ENCODE measurements around the gene CES2.

Gene CES2

GRCh38 chr16:66905633-66906539 lies 29.4 kb upstream of the CES2 start:
- no peak for TF ChIP-seq Cebpa-rat (IDR thresholded peaks at IDR 0.05)
- H3K27me3 ChIP-seq, result no peaks in the 10 kb centered on the region
- 0 out of 22 replicates have a peak overlapping the region, but pooled peaks of 1 of the 11 experiments have one; percentile 7 for H3K9ac ChIP-seq
- no peak overlapping the region for H3K27ac ChIP-seq
- H3K4me3 ChIP-seq, result no peak overlapping the region
- peaks cover 0 to 3% (median 0%) of the 10 kb centered on the region in 11 experiments; a peak in 3 of 22 replicates for H4K20me1 ChIP-seq
- H3K4me2 ChIP-seq, result peak overlapping the region in 6 of 11 experiments; percentile 4 to 81 (median 36); a peak in 10 of 22 replicates
- peaks cover 18 to 74% (median 50%) of the 10 kb centered on the region in 10 experiments for H3K4me1 ChIP-seq
- no peaks in the 10 kb centered on the region for H3K36me3 ChIP-seq
- no peaks in the 10 kb centered on the region for H3K9me3 ChIP-seq (replicated peaks in 1 of 11)

GRCh38 chr16:66906916-66907836 lies 28.1 kb upstream of the CES2 start:
- Histone ChIP-seq H3K4me1 (peaks cover 18 to 63% (median 40%) of the 10 kb centered on the region in 10 experiments), H3K9ac (no peak overlapping the region), H3K4me3 (no peak overlapping the region), H4K20me1 (peaks cover 0 to 13% (median 0%) of the 10 kb centered on the region in 11 experiments; a peak in 3 of 22 replicates), H3K27ac (no peak overlapping the region), H3K36me3 (no peaks in the 10 kb centered on the region), H3K9me3 (replicated peaks in 1 of 11) (no peaks in the 10 kb centered on the region), H3K27me3 (no peaks in the 10 kb centered on the region), H3K4me2 (peak overlapping the region in 1 of 11 experiments; percentile 30; a peak in 1 of 22 replicates)
- no peak for TF ChIP-seq Cebpa-rat (IDR thresholded peaks at IDR 0.05)

- H3K4me3 ChIP-seq, result no peak overlapping the region
- H3K36me3 ChIP-seq, result no peaks in the 10 kb centered on the region
- no peaks in the 10 kb centered on the region for H3K27me3 ChIP-seq
- no peak overlapping the region for H3K27ac ChIP-seq
- TF ChIP-seq Cebpa-rat (IDR thresholded peaks at IDR 0.05), result no peak
- peaks cover 14 to 54% (median 31%) of the 10 kb centered on the region in 10 experiments for H3K4me1 ChIP-seq
- no peak overlapping the region for H3K9ac ChIP-seq
- H3K9me3 ChIP-seq (replicated peaks in 1 of 11), result no peaks in the 10 kb centered on the region
- peaks cover 0 to 13% (median 0%) of the 10 kb centered on the region in 11 experiments; a peak in 3 of 22 replicates for H4K20me1 ChIP-seq
- peak overlapping the region in 6 of 11 experiments; percentile 2 to 30 (median 21); a peak in 6 of 22 replicates for H3K4me2 ChIP-seq
Measured at GRCh38 chr16:66908116-66908515, 27.2 kb upstream of the CES2 start.

- Histone ChIP-seq H3K4me1 (peaks cover 5 to 46% (median 22%) of the 10 kb centered on the region in 10 experiments), H3K9me3 (replicated peaks in 1 of 11) (no peaks in the 10 kb centered on the region), H4K20me1 (peaks cover 0 to 13% (median 0%) of the 10 kb centered on the region in 11 experiments; a peak in 3 of 22 replicates), H3K4me2 (peak overlapping the region in 3 of 11 experiments; percentile 2 to 27 (median 16); a peak in 3 of 22 replicates), H3K9ac (no peak overlapping the region), H3K27ac (no peak overlapping the region), H3K4me3 (no peak overlapping the region), H3K27me3 (no peaks in the 10 kb centered on the region), H3K36me3 (no peaks in the 10 kb centered on the region)
- no peak for TF ChIP-seq Cebpa-rat (IDR thresholded peaks at IDR 0.05)
Measured at GRCh38 chr16:66908762-66909559, 26.4 kb upstream of the CES2 start.

GRCh38 chr16:66910175-66910940 lies 25.0 kb upstream of the CES2 start:
- no peaks in the 10 kb centered on the region for H3K27me3 ChIP-seq

GRCh38 chr16:66911112-66911511 lies 24.2 kb upstream of the CES2 start:
- H3K9me3 ChIP-seq (replicated peaks in 1 of 11), result no peaks in the 10 kb centered on the region
- H3K27ac ChIP-seq, result no peak overlapping the region
- no peak for TF ChIP-seq Cebpa-rat (IDR thresholded peaks at IDR 0.05)
- no peaks in the 10 kb centered on the region for H3K36me3 ChIP-seq
- H3K4me3 ChIP-seq, result no peak overlapping the region
- H3K27me3 ChIP-seq, result no peaks in the 10 kb centered on the region
- no peak overlapping the region for H3K9ac ChIP-seq
- H4K20me1 ChIP-seq, result peaks cover 0 to 13% (median 0%) of the 10 kb centered on the region in 11 experiments; a peak in 3 of 22 replicates
- peaks cover 0 to 26% (median 3%) of the 10 kb centered on the region in 10 experiments; a peak in 8 of 20 replicates for H3K4me1 ChIP-seq
- H3K4me2 ChIP-seq, result 0 out of 22 replicates have a peak overlapping the region, but pooled peaks of 1 of the 11 experiments have one; percentile 21

More at GRCh38 chr16:66910175-66910940, 25.0 kb upstream of the CES2 start:
- no peak overlapping the region for H3K27ac ChIP-seq
- no peaks in the 10 kb centered on the region for H3K36me3 ChIP-seq
- TF ChIP-seq Cebpa-rat (IDR thresholded peaks at IDR 0.05), result no peak
- no peak overlapping the region; a peak in 1 of 22 replicates for H3K4me2 ChIP-seq
- peaks cover 0 to 13% (median 0%) of the 10 kb centered on the region in 11 experiments; a peak in 3 of 22 replicates for H4K20me1 ChIP-seq
- H3K4me3 ChIP-seq, result no peak overlapping the region
- H3K9ac ChIP-seq, result no peak overlapping the region
- H3K4me1 ChIP-seq, result peaks cover 0 to 33% (median 9%) of the 10 kb centered on the region in 10 experiments; a peak in 13 of 20 replicates
- H3K9me3 ChIP-seq (replicated peaks in 1 of 11), result no peaks in the 10 kb centered on the region

GRCh38 chr16:66911801-66912200 lies 23.5 kb upstream of the CES2 start:
- Histone ChIP-seq H3K27me3 (no peaks in the 10 kb centered on the region), H3K4me1 (peaks cover 0 to 25% (median 3%) of the 10 kb centered on the region in 10 experiments; a peak in 7 of 20 replicates), H3K36me3 (no peaks in the 10 kb centered on the region), H3K9me3 (replicated peaks in 1 of 11) (no peaks in the 10 kb centered on the region), H4K20me1 (peaks cover 0 to 13% (median 0%) of the 10 kb centered on the region in 11 experiments; a peak in 3 of 22 replicates), H3K27ac (no peak overlapping the region), H3K9ac (no peak overlapping the region), H3K4me3 (no peak overlapping the region), H3K4me2 (no peak overlapping the region)
- no peak for TF ChIP-seq Cebpa-rat (IDR thresholded peaks at IDR 0.05)
